ENCODE data around the gene LHX2.

The LHX2 gene

GRCh38 chr9:124035001-124035650, 23.6 kb downstream of the LHX2 start:
- no peak for DNase-seq

DNA sequence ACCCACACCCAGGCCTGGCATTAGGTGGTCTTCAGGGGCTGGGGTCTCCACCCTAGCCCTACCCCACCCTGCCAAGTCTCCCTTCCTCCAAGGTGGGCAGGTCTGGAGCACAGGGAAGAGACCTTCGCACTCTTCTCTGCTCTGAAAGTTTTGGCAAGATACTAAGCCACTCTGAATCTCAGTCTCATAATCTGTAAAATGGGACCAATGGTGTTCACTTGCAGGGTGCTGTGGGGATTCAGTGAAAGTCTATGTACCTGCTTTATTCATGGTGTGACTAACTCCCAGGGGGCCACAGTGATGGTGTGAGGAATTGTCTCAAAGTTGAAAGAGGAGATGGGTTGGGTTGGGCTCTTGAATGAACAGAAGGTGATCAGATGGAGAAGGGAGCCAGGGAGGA, 25.0 kb downstream of the LHX2 start:
- no peak for DNase-seq

DNA sequence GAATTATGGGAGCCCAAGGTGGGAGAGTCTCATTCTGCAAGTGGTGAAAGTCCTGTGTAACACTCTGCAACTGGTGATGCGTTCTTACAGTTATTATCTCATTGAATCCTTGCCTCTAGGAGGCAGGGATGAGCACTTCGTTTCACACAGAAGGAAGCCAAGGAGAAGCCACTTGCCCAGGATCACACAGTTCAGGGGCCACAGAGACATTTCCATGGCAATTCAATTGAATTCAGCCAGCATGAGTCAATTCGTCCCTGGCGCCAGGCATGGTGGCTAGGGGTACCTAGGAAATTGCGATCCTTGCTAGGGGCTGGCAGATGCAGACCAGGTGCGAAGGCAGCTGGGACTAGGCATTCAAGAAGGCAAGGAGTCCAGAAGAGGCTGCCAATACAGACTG, 26.2 kb downstream of the LHX2 start:
- no peak for DNase-seq

DNA sequence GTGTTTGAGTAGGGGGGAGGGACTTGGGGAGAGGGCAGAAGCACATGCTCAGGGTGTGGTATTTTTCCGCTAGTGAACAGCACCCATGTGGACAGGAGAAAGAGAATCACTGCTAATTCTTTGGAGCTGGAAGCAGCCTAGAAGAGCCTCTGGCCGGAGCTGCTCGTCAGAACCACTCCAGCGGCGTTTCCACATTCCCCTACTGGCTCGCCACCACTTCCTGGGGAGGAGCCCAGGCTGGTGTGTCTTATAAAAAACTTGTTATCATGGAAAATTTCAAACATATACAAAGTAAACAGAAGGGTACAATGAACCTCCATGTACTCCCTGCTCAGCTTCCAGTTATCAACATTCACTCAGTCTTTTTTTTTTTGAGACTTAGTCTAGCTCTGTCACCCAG, 26.7 kb downstream of the LHX2 start:
- no peak for DNase-seq

- DNase-seq: no peak
These were observed 27.4 kb downstream of the LHX2 start for GRCh38 chr9:124038790-124039633.

GRCh38 chr9:124040186-124040931, 28.8 kb downstream of the LHX2 start:
- no peak for DNase-seq

DNA sequence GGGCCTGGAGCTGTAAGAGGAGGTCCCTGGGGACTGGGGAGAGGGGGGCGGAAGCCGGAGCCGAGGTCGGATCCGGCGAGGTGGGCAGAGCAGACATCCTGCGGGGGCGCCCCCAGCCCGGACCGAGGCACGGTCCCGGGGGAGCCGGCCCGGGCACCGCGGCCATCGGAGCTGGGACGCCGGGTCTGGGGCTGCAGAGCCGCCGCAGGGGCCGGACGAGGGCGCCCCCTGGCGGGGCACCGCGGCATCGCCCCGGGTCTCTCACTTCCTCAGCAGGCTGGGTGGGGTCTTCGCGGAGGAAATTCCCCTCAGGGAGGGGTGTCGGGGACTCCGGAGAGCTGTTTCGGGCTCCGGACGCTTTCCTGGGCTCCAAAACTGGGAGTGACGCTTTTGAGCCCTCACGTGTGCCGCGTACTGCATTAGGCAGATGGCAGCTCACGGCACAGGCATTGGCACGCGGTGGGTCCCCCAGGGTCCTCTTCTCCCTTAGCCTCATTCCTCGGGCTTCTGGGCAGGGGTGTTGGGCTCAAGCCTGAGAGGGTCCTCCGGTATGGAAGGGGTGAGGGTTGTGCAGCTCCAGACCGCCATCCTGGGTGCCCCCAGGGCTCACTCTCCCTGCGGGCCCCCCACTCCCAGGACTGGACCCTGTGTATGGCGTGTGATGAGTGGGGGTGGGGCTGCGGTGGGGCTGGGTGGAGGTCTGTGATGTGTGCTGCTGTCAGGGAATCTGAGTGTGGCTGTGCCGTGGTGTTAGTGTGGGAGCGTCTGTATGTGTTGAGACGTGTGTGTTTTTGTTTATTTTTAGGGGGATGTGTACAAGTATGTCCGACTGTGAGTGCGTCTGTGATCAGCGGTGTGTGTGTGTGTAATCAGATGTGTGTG, 29.6 kb downstream of the LHX2 start:
- DNase-seq: peak; percentile 33

DNA sequence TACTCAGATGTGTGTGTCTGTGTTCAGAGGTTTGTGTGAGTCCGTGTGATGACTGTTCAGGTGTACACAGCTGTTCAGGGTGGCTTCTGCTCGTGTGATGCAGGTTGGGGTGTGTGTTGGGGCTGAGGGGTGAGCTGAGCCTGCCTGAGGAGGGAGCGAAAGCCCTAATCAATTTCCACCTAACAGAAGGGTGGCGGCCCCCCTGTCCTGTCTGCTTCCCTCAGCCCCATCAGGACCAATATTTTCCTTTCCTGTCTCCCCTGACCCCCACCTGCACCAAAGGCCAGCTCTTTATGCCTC, 30.2 kb downstream of the LHX2 start:
- no peak for DNase-seq

GRCh38 chr9:124042201-124042721, 30.7 kb downstream of the LHX2 start:
- no peak for DNase-seq

DNA sequence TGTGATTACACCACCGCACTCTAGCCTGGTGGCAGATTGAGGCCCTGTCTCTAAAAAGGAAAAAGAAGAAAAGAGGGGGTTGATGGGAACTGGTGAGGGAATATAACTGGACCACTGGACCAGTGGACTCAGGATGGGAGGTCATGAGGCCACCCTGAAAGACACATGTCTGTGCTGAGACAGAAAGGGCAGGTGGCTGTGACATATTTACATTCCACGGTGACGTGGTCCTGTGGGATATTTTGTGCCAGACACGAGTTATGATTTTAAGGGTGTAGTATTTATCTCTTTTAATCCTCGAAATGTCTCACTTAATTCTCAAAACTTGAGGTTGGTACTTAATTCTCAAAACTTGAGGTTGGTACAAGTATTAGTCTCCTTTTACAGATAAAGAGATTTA, 32.9 kb downstream of the LHX2 start:
- no peak for DNase-seq

- no peak for DNase-seq
These were observed 33.7 kb downstream of the LHX2 start for GRCh38 chr9:124045076-124045829.

DNA sequence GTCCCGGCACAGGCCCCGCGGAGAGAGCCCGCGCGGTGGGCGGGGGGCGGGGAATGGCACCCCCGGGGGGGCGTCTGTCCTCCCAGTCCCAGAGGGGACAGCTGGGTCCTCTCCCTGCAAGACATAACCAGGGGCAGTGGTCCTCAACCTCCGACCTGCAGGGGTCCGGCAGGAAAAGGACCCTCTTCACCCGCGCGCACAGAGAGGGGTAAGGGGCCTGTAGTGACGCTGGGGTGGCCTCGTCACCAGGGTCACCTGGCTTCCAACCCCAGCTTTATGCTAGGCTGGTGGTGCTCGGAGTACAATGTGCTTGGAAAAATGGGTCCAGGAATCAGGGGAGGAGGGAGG, 34.2 kb downstream of the LHX2 start:
- no peak for DNase-seq

DNA sequence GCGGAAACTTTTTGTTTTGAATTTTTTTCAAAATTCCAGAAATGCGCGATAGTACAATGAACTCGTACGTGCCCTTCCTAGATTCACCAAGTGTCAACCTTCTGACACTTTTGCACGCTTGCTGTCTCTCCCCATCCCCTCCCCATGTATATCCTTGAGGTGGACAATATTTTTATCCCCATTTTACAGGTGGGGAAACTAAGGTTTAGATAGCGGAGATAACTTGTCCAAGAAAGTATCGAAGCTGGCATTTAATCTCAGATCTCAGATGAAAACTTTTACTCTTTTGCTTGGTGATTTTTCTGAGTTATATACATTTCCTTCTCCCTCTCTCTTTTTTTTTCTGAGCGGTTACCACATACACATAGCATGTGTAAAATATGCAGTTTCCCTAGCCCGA, 34.6 kb downstream of the LHX2 start:
- DNase-seq: no peak

DNA sequence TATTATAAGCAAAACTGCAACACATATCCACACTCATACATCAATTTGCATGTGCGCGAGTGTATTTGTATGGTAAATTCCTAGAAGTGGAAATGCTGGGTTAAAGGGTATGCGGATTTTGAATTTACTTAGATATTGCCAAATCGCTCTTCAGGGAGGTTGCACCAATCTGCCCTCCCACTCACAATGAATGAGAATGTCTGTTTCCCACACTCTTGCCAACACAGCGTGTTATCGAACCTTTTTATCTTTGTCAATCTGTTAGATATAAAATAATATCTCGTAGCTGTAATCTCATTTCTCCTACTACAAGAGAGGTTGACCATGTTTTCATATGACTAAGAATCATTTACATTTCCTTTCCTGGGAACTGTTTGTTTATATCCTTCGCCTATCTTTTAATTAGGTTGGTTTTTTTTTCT, 35.7 kb downstream of the LHX2 start:
- DNase-seq: no peak

DNA sequence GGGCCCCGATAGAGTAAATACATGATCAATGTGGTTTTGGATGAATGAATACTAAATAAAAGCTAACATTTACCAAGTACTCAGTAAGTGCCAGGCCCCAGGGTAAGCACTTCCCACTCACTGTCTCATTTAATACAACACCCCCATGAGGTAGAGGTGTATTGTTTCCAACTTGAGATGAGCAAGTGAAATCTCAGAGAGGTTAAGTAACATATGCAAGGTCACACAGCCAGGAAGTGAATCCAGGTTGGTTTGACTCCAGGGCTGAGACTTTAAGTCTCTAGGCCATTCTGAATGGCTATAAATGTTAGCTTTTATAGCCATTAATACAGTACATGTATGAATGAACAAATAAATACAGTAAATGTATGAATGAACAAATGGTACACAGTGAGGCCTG, 39.4 kb downstream of the LHX2 start:
- DNase-seq: no peak

GRCh38 chr9:124052401-124052800, 40.8 kb downstream of the LHX2 start:
- no peak for DNase-seq

- DNase-seq: no peak
These were observed 43.1 kb downstream of the LHX2 start for GRCh38 chr9:124054582-124055227.

- DNase-seq: no peak
These were observed 49.5 kb downstream of the LHX2 start for GRCh38 chr9:124060844-124061605.

DNA sequence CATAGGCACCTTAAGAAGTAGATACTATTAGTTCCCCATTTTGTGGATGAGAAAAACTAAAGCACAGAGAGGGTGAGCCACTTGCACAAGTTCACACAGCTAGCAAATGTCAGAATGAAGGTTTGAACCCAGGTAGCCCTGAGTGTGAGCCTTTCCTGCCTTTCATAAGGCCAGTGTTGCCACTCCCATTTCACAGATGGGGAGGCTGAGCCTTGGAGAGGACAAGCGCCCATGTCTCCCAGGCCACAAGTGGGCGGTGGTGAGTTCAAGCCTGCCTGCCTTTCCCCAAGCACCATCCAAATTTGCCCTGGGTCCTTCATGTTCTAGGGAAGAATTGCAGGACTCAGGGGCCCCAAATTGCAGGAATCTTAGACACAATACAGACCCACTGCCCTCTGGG, 50.6 kb downstream of the LHX2 start:
- no peak for DNase-seq

DNA sequence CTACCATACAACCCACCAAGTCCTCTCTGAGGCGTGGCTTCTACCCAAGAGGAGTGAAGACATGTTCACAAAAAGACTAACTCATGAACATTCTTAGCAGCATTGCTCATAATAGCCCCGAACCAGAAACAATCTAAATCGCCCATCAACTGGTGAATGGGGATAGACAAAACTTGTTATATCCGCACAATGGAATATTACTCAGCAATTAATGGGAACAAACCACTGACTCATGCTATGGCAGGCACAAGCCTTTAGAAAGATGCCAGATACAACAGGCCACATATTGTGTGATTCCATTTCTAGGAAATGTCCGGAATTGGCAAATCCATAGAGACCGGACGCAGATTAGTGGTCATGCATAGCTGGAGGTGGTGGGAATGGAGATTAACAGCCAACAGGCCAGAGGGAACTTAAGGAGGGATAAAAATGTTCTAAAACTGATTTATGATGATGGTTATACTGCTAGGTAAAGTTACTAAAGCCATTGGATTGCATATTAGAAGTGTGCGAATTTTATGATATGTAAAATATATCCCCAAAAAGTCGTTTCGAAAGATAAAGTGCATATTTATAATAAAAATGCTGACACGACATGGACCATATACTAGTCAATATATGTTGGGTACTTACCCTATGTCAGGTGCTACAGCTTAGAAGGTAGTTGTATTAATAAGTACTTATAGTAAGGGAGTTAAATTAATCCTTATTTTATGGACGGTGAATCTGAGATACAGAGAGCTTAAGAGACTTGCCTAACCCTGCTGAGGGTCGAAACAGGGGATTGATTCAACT, 55.4 kb downstream of the LHX2 start:
- no peak for DNase-seq
